Measurements from ENCODE around the gene RAB40AL. TPM values are rescaled to one million over a fixed set of nuclear protein-coding genes. Genes with fewer than 3 reads are reported as not detected.

The RAB40AL gene
- total and polyA plus RNA-seq, 2 of the 8 experiments (the other 6 are each of a cell fraction or from before 2014, with no cell fraction given) = 0.27 to 0.30 TPM

DNA sequence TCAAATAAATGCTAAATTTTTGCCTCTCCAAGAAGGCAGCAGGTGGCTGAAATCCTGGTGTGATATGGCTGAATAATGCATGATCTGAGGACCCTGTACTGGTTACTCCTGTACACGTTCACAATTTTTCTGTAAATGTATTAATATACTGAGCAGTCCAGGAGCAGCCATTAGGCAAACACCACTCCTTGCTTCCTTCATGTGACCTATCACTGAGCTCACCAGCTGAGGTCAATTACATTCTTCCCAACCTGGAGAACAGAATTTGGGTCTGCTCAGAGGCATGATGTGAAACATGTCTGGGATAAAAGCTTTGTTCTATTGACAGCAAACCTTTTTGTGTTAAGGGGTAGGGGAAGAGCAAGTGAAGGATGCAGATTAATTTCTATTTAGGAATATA lies 26.9 kb downstream of the RAB40AL start:
- FAIRE-seq = no peak
- no peak for TF ChIP-seq FOSL1 (IDR thresholded peaks at IDR 0.05; ENCODE audit: insufficient read depth, low read depth, low read length)
- TF ChIP-seq RFX5 (IDR thresholded peaks at IDR 0.05; ENCODE audit: borderline replicate concordance, low read depth, low read length) = no peak
- no peak for TF ChIP-seq POLR2A (IDR thresholded peaks at IDR 0.05; ENCODE audit: control extremely low read depth in 1 of 2, low read depth in 2 of 2, low read length in 2 of 2)
- TF ChIP-seq CREB1 (IDR thresholded peaks at IDR 0.05) = no peak
- TF ChIP-seq TAF1 (IDR thresholded peaks at IDR 0.05; ENCODE audit: low read depth, low read length) = no peak
- TF ChIP-seq BRCA1 (IDR thresholded peaks at IDR 0.05; ENCODE audit: low read depth, low read length) = no peak
- TF ChIP-seq, protein P1, sequence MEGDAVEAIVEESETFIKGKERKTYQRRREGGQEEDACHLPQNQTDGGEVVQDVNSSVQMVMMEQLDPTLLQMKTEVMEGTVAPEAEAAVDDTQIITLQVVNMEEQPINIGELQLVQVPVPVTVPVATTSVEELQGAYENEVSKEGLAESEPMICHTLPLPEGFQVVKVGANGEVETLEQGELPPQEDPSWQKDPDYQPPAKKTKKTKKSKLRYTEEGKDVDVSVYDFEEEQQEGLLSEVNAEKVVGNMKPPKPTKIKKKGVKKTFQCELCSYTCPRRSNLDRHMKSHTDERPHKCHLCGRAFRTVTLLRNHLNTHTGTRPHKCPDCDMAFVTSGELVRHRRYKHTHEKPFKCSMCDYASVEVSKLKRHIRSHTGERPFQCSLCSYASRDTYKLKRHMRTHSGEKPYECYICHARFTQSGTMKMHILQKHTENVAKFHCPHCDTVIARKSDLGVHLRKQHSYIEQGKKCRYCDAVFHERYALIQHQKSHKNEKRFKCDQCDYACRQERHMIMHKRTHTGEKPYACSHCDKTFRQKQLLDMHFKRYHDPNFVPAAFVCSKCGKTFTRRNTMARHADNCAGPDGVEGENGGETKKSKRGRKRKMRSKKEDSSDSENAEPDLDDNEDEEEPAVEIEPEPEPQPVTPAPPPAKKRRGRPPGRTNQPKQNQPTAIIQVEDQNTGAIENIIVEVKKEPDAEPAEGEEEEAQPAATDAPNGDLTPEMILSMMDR (IDR thresholded peaks at IDR 0.05; ENCODE audit: control extremely low read depth in 1 of 3, insufficient read depth in 1 of 3, low read depth in 1 of 3, low read length in 3 of 3) = no peak
- TF ChIP-seq CHD1 (IDR thresholded peaks at IDR 0.05; ENCODE audit: low read depth, low read length) = no peak
- no peak for TF ChIP-seq RAD21 (IDR thresholded peaks at IDR 0.05 in 1 of 2, conservative IDR thresholded peaks at IDR 0.05 in 1 of 2; ENCODE audit: low read depth in 2 of 2, low read length in 2 of 2)
- no peak for TF ChIP-seq MAFK (IDR thresholded peaks at IDR 0.05; ENCODE audit: low read depth, low read length)
- TF ChIP-seq SP1 (IDR thresholded peaks at IDR 0.05; ENCODE audit: low read depth, low read length) = no peak
- no peak for TF ChIP-seq EP300 (IDR thresholded peaks at IDR 0.05; ENCODE audit: borderline replicate concordance in 1 of 2, low read depth in 2 of 2, low read length in 2 of 2)
- TF ChIP-seq TBP (IDR thresholded peaks at IDR 0.05; ENCODE audit: low read depth, low read length) = no peak

More for the DNA sequence above, 26.9 kb downstream of the RAB40AL start:
- no peaks in the 10 kb centered on the region for H3K36me3 ChIP-seq (ENCODE audit: control insufficient read depth in 2 of 4, insufficient read depth in 4 of 4, low read length in 3 of 4)
- H4K8ac ChIP-seq (ENCODE audit: extremely low read depth, insufficient read depth, low read length) = no peak overlapping the region
- POLR2A ChIA-PET (ENCODE audit: partially characterized antibody) = interaction anchor here (1.5 kb wide), 1 partner anchor 13 kb away, joined by 5 read pairs; no protein-coding TSS in a partner anchor
- no peak overlapping the region for H2BK120ac ChIP-seq (replicated peaks; ENCODE audit: low read depth, low read length)
- no peak overlapping the region for H3K4me2 ChIP-seq (ENCODE audit: insufficient read depth in 1 of 2, low read depth in 2 of 2, low read length in 2 of 2)
- H3K9ac ChIP-seq (replicated peaks in 1 of 4; ENCODE audit: extremely low read depth in 1 of 4, low read depth in 3 of 4, low read length in 3 of 4) = no peak overlapping the region
- H3K79me2 ChIP-seq (ENCODE audit: control insufficient read depth in 1 of 2, insufficient read depth in 2 of 2, low read length in 2 of 2) = no peaks in the 10 kb centered on the region
- no peak overlapping the region for H3K14ac ChIP-seq (ENCODE audit: insufficient read length)
- H2AFZ ChIP-seq (ENCODE audit: low read length) = no peak overlapping the region
- H3K56ac ChIP-seq (replicated peaks; ENCODE audit: insufficient read length, low read depth, low read length) = no peak overlapping the region
- H2BK12ac ChIP-seq (ENCODE audit: low read depth, low read length) = no peak overlapping the region
- H3K27ac ChIP-seq (ENCODE audit: low read depth, low read length) = no peak overlapping the region
- H2BK5ac ChIP-seq (ENCODE audit: low read depth, low read length) = no peak overlapping the region
- DNase-seq (ENCODE audit: low read depth in 1 of 2, low spot score in 2 of 2) = no peak
- H3K9me3 ChIP-seq (ENCODE audit: insufficient read depth in 2 of 2, low read depth in 1 of 2, low read length in 1 of 2) = no peaks in the 10 kb centered on the region
- no peak overlapping the region for H4K5ac ChIP-seq (ENCODE audit: insufficient read length, low read depth, low read length)
- no peak overlapping the region for H3K18ac ChIP-seq (ENCODE audit: extremely low read depth, low read length)
- H3K79me1 ChIP-seq (ENCODE audit: low read depth, low read length) = no peaks in the 10 kb centered on the region
- no peak overlapping the region for H3K23ac ChIP-seq (ENCODE audit: insufficient read length)
- WGBS, 2 experiments (ENCODE audit: extremely low coverage in 1 of 2, insufficient coverage in 1 of 2, insufficient read length in 1 of 2, insufficient replicate concordance in 2 of 2, low coverage in 1 of 2, low lambda C conversion rate in 2 of 2, missing lambda C conversion rate in 1 of 2) = no CpG with 5 or more reads among the region's 1 CpG
- H3K23me2 ChIP-seq (ENCODE audit: low read depth, low read length) = no peaks in the 10 kb centered on the region
- CTCF ChIA-PET (ENCODE audit: partially characterized antibody) = interaction anchor here (0.7 to 8.4 kb wide), 4 partner anchors 12 to 194 kb away, joined by 3 to 63 read pairs (median 4); no protein-coding TSS in a partner anchor
- H2BK15ac ChIP-seq (ENCODE audit: low read length) = no peak overlapping the region
- no peak overlapping the region for H4K91ac ChIP-seq (replicated peaks; ENCODE audit: insufficient read length, low read length)
- H2AK5ac ChIP-seq (ENCODE audit: low read depth, low read length) = no peak overlapping the region
- no peaks in the 10 kb centered on the region for H3K4me1 ChIP-seq (replicated peaks in 1 of 4; ENCODE audit: control insufficient read depth in 3 of 4, insufficient read depth in 4 of 4, low read length in 3 of 4)
- no peak overlapping the region for H3K4me3 ChIP-seq (ENCODE audit: extremely low read depth in 1 of 4, insufficient read depth in 2 of 4, low read depth in 3 of 4, low read length in 4 of 4)
- no peak overlapping the region for H2BK20ac ChIP-seq (ENCODE audit: low read length)
- no peaks in the 10 kb centered on the region for H4K20me1 ChIP-seq (replicated peaks in 1 of 2; ENCODE audit: control insufficient read depth in 1 of 2, insufficient read depth in 2 of 2, low read length in 2 of 2)
- no peaks in the 10 kb centered on the region for H3K27me3 ChIP-seq (replicated peaks in 1 of 4; ENCODE audit: control insufficient read depth in 3 of 4, extremely low read depth in 1 of 4, insufficient read depth in 3 of 4, low read length in 3 of 4)
- no peak overlapping the region for H3K4ac ChIP-seq (replicated peaks; ENCODE audit: insufficient read length, low read depth, low read length)

Measured in H1 (cell line).